ENCODE measurements around the gene TUBAL3.

The TUBAL3 gene

GRCh38 chr10:5373891-5374611 lies 30.6 kb downstream of the TUBAL3 start:
- no peak for DNase-seq

GRCh38 chr10:5373307-5373706 lies 31.3 kb downstream of the TUBAL3 start:
- DNase-seq: no peak

GRCh38 chr10:5370493-5371352 lies 33.9 kb downstream of the TUBAL3 start:
- DNase-seq: no peak

- no peak for DNase-seq
These were observed 35.1 kb downstream of the TUBAL3 start for GRCh38 chr10:5369362-5370158.

GRCh38 chr10:5365928-5366327 lies 38.7 kb downstream of the TUBAL3 start:
- DNase-seq: no peak

GRCh38 chr10:5364890-5365338 lies 39.7 kb downstream of the TUBAL3 start, which contains the start of gene UCN3:
TSS of gene UCN3 (plus strand) at chr10:5364966. CDS start at chr10:5373721, 8,755 bp downstream.
- DNase-seq: no peak

- no peak for DNase-seq
These were observed 40.3 kb downstream of the TUBAL3 start for GRCh38 chr10:5364374-5364773.

GRCh38 chr10:5362873-5363272 lies 41.8 kb downstream of the TUBAL3 start:
- no peak for DNase-seq

GRCh38 chr10:5361966-5362365 lies 42.7 kb downstream of the TUBAL3 start:
- no peak for DNase-seq

GRCh38 chr10:5360318-5360915 lies 44.2 kb downstream of the TUBAL3 start:
- DNase-seq: no peak

GRCh38 chr10:5356302-5356763 lies 48.3 kb downstream of the TUBAL3 start:
- DNase-seq: no peak

- DNase-seq: no peak
These were observed 48.9 kb downstream of the TUBAL3 start for GRCh38 chr10:5355594-5356301.

- no peak for DNase-seq
These were observed 50.6 kb downstream of the TUBAL3 start for GRCh38 chr10:5354068-5354467.

- DNase-seq: no peak
These were observed 55.3 kb downstream of the TUBAL3 start for GRCh38 chr10:5349362-5349761.

- no peak for DNase-seq
These were observed 57.7 kb downstream of the TUBAL3 start for GRCh38 chr10:5346881-5347280.

GRCh38 chr10:5344746-5345145 lies 59.9 kb downstream of the TUBAL3 start:
- DNase-seq: no peak

- DNase-seq: no peak
These were observed 60.6 kb downstream of the TUBAL3 start for GRCh38 chr10:5343979-5344378.

- no peak for DNase-seq
These were observed 61.1 kb downstream of the TUBAL3 start for GRCh38 chr10:5343561-5343960.
